Epithelial cell of prostate (primary cell): ENCODE data around the gene ZBTB40.
A peak's percentile ranks its signal among the peaks of the same experiment; 100 is the strongest.

Source experiments
- DNase-seq: peaks from one replicate; pipeline ENCODE4 v3.0.0-alpha.2; 2011; ENCODE audit warnings: low read depth, low spot score
- H3K27ac ChIP-seq: fragments of 450-650 bp; 2 replicates; pipeline ENCODE4 v1.5.1; 2017; ENCODE audit warnings: mild to moderate bottlenecking

ZBTB40 gene

GRCh38 chr1:22451702-22452480 is at the start of gene ZBTB40:
TSS of gene ZBTB40 (plus strand) at chr1:22451851. CDS start at chr1:22489949, 38,098 bp downstream.
- H3K27ac ChIP-seq = peak within 1 kb of the TSS; percentile 72
- DNase-seq = peak; percentile 87

- DNase-seq = no peak
- no peak overlapping the region for H3K27ac ChIP-seq
Measured at GRCh38 chr1:22402356-22403053, 49.1 kb upstream of the ZBTB40 start.

GRCh38 chr1:22404486-22404885 is 47.2 kb upstream of the ZBTB40 start:
- H3K27ac ChIP-seq = no peak overlapping the region
- DNase-seq = no peak

- DNase-seq = no peak
- no peak overlapping the region for H3K27ac ChIP-seq
Measured at GRCh38 chr1:22406722-22407495, 44.7 kb upstream of the ZBTB40 start.

GRCh38 chr1:22408230-22408629 is 43.4 kb upstream of the ZBTB40 start:
- H3K27ac ChIP-seq = no peak overlapping the region
- no peak for DNase-seq

GRCh38 chr1:22410401-22410800 is 41.2 kb upstream of the ZBTB40 start:
- DNase-seq = no peak
- H3K27ac ChIP-seq = no peak overlapping the region

GRCh38 chr1:22410928-22411495 is 40.6 kb upstream of the ZBTB40 start:
- DNase-seq = no peak
- no peak overlapping the region for H3K27ac ChIP-seq

- H3K27ac ChIP-seq = no peak overlapping the region
- DNase-seq = no peak
Measured at GRCh38 chr1:22411589-22411988, 40.1 kb upstream of the ZBTB40 start.

- peak overlapping the region; percentile 58 for H3K27ac ChIP-seq
- no peak for DNase-seq
Measured at GRCh38 chr1:22412932-22413727, 38.5 kb upstream of the ZBTB40 start.

- no peak for DNase-seq
- peak overlapping the region; percentile 58 for H3K27ac ChIP-seq
Measured at GRCh38 chr1:22413799-22414198, 37.9 kb upstream of the ZBTB40 start.

GRCh38 chr1:22414244-22414751 is 37.4 kb upstream of the ZBTB40 start:
- DNase-seq = no peak
- H3K27ac ChIP-seq = no peak overlapping the region

- no peak overlapping the region for H3K27ac ChIP-seq
- no peak for DNase-seq
Measured at GRCh38 chr1:22415489-22415888, 36.2 kb upstream of the ZBTB40 start.

- DNase-seq = no peak
- H3K27ac ChIP-seq = no peak overlapping the region
Measured at GRCh38 chr1:22416555-22417454, 34.8 kb upstream of the ZBTB40 start.

- DNase-seq = no peak
- H3K27ac ChIP-seq = no peak overlapping the region
Measured at GRCh38 chr1:22417466-22417865, 34.2 kb upstream of the ZBTB40 start.

- no peak for DNase-seq
Measured at GRCh38 chr1:22418312-22418711, 33.3 kb upstream of the ZBTB40 start.

GRCh38 chr1:22418933-22419382 is 32.7 kb upstream of the ZBTB40 start:
- no peak for DNase-seq
- no peak overlapping the region for H3K27ac ChIP-seq

More at GRCh38 chr1:22418312-22418711, 33.3 kb upstream of the ZBTB40 start:
- no peak overlapping the region for H3K27ac ChIP-seq

GRCh38 chr1:22420455-22421053 is 31.1 kb upstream of the ZBTB40 start:
- DNase-seq = no peak

GRCh38 chr1:22426781-22427180 is 24.9 kb upstream of the ZBTB40 start:
- H3K27ac ChIP-seq = no peak overlapping the region
- no peak for DNase-seq

More at GRCh38 chr1:22420455-22421053, 31.1 kb upstream of the ZBTB40 start:
- H3K27ac ChIP-seq = no peak overlapping the region
